SU-DHL-6 (cell line): ENCODE data around the gene SLC13A4.
"Not testable (repeated sequence)": the region's sequence is repeated elsewhere in the genome, so short reads cannot be mapped to it uniquely, and the experiment has no call there.

Source experiments
- EZH2phosphoT487 ChIP-seq: fragments of 200-600 bp; sonication (generic), shearing (Covaris generic); conservative IDR thresholded peaks from 2 replicates; pipeline ENCODE4 v1.6.1; 2018; ENCODE audit warnings: mild to moderate bottlenecking, antibody characterized with exemption, low read length, moderate library complexity, mixed read lengths
- TF ChIP-seq, protein P1 (sequence below): fragments of 200-600 bp; sonication (generic); IDR thresholded peaks from one replicate; pipeline ENCODE4 v1.5.1; 2017; ENCODE audit warnings: antibody characterized with exemption, mild to moderate bottlenecking, low read length, moderate library complexity; ENCODE audit not compliant: insufficient read depth, poor library complexity, severe bottlenecking

DNA sequence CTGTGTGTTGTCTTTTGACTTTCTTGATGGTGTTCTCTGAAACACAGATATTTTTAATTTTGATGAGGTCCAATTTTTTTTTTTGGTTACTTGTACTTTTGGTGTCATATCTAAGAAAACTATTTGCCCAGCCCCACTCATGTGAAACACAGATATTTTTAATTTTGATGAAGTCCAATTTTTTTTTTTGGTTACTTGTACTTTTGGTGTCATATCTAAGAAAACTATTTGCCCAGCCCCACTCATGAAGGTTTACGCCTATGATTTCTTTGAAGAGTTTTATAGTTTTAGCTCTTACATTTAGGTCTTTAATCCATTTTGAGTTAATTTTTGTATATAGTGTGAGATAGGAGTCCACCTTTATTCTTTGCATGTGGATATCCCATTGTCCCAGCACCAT, 60.4 kb downstream of the SLC13A4 start:
- TF ChIP-seq, protein P1, sequence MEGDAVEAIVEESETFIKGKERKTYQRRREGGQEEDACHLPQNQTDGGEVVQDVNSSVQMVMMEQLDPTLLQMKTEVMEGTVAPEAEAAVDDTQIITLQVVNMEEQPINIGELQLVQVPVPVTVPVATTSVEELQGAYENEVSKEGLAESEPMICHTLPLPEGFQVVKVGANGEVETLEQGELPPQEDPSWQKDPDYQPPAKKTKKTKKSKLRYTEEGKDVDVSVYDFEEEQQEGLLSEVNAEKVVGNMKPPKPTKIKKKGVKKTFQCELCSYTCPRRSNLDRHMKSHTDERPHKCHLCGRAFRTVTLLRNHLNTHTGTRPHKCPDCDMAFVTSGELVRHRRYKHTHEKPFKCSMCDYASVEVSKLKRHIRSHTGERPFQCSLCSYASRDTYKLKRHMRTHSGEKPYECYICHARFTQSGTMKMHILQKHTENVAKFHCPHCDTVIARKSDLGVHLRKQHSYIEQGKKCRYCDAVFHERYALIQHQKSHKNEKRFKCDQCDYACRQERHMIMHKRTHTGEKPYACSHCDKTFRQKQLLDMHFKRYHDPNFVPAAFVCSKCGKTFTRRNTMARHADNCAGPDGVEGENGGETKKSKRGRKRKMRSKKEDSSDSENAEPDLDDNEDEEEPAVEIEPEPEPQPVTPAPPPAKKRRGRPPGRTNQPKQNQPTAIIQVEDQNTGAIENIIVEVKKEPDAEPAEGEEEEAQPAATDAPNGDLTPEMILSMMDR, result not testable (repeated sequence)
- not testable (repeated sequence) for TF ChIP-seq EZH2phosphoT487
